NCI-H345 (cell line): ENCODE measurements around the gene FOXL2.

Source experiments
- DNase-seq: peaks from one replicate; lab custom pipeline; 2025; lab: John Stamatoyannopoulos, UW

FOXL2 gene

DNA sequence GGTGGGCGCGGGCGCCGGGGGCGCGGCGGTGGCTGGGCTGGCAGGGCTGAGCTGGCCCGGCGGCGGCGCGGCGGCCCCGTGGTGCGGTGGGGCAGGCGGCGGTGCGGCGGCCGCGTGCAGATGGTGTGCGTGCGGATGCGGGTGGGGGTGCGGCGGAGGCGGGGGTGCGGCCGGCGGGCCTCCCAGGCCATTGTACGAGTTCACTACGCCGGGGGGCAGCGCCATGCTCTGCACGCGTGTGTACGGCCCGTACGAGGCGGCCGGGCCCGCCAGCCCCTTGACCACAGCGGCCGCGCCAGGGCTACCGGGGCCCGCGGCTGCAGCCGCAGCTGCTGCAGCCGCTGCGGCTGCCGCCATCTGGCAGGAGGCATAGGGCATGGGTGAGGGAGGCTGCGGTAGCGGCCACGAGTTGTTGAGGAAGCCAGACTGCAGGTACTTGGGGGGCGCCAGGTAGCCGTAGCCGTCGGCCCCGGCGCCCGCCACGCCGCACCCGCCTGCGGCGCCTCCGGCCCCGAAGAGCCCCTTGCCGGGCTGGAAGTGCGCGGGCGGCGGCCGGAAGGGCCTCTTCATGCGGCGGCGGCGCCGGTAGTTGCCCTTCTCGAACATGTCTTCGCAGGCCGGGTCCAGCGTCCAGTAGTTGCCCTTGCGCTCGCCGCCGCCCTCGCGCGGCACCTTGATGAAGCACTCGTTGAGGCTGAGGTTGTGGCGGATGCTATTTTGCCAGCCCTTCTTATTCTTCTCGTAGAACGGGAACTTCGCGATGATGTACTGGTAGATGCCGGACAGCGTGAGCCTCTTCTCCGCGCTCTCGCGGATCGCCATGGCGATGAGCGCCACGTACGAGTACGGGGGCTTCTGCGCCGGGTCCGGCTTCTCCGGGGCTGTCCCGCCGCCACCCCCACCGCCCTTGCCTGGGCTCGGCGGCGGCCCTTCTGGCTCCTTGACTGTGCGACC is 951 bp downstream of the FOXL2 start:
- DNase-seq: peak; percentile 18

GRCh38 chr3:138944929-138945708 is 1.8 kb downstream of the FOXL2 start:
- DNase-seq: no peak

- no peak for DNase-seq
Observed at GRCh38 chr3:138944654-138944928, 2.3 kb downstream of the FOXL2 start.

- no peak for DNase-seq
Observed at GRCh38 chr3:138943724-138944653, 2.9 kb downstream of the FOXL2 start.

GRCh38 chr3:138942861-138943623 is 3.9 kb downstream of the FOXL2 start:
- DNase-seq: no peak

DNA sequence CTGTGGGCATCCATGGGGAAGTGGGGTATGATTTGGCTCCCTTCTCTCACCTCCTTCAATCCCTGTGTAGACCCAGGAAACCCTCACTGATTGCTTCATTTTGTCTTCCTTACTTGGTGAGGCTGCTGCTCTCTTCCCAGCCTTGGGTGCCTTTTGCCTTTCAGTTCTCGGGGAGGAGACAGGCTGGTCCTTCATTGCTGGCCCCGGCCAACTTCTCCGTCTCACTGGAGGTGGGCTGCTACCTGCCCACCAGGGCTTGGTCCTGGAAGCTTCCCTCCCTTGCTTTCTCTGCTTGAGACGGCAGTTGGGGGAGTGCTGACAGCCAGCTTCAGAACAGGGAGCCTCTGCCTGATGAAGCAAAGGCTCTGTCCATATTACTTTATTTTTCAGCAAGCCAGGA is 4.7 kb downstream of the FOXL2 start:
- no peak for DNase-seq

GRCh38 chr3:138941259-138941885 is 5.6 kb downstream of the FOXL2 start:
- DNase-seq: no peak

DNA sequence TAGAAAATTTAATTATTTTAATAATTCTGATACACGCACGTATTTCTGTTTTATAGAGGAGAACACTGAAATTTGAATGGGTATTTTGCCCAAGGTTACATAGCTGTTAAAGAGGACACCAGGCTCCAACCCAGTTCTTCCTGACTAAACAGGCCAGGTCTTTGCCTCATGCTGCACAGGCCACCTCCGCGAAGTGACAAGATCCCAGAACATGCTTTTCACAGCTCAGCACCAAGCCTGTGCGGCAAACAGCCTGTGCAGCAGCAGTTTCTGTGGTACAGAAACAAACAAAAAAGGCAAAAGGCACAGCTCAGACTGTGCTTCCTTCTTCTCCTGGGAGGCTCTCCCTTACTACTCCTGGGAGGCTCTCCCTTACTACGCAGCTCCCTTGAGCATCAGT is 6.5 kb downstream of the FOXL2 start:
- DNase-seq: no peak

DNA sequence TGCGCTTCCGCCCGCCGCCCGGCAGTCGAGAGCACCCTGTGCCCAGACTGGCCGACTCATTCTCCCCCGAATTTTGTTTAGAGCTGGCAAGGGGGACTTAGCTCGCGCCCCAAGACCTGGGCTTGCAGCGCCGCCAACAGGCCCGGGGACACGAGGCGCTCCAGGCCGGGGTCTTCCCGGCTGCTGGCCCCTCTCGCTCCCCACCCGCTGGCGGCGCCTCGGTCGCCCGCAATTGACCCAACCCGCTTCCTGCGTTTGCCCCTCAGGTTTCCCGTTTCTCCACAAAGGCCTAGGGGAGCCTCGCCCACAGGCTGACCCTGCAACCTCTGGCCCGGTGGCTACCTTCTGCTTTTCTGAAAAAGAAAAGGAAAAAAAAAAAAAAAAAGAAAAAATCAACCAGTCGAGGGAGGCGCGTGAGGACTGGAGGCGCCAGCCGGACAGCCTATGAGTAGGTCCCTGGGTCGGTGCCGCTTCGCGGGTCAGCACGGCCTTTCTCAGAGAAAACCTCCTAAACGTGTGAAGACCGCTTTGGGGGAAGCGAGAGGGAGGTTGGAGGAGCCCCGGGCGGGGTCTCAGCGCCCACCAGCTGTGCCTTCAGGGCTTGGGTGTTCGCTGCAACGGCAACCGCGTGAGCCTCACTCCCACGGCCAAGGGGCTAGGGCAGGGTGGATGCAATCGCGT is 7.2 kb downstream of the FOXL2 start:
- DNase-seq: no peak

- no peak for DNase-seq
Observed at GRCh38 chr3:138938877-138939560, 7.9 kb downstream of the FOXL2 start.

GRCh38 chr3:138938056-138938876 is 8.7 kb downstream of the FOXL2 start:
- no peak for DNase-seq

DNA sequence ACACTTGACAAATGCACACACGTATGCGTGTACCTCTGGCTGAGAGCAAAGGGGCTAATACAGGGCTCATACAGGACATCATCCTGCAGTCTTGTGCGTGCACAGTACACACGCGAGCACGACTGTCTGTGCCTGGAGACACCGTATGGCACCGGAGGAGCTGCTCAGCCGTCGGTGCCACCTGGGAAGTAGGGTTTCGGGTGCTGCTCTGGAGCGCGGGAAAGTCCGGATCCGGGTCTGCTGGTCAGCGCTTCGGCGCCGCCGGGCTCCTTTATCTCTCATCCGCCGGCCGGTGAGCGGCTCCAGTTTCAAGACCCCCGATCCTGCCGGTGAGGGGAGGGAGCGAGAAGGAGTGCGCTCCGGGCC is 9.3 kb downstream of the FOXL2 start:
- no peak for DNase-seq

GRCh38 chr3:138936741-138937689 is 9.9 kb downstream of the FOXL2 start:
- no peak for DNase-seq

DNA sequence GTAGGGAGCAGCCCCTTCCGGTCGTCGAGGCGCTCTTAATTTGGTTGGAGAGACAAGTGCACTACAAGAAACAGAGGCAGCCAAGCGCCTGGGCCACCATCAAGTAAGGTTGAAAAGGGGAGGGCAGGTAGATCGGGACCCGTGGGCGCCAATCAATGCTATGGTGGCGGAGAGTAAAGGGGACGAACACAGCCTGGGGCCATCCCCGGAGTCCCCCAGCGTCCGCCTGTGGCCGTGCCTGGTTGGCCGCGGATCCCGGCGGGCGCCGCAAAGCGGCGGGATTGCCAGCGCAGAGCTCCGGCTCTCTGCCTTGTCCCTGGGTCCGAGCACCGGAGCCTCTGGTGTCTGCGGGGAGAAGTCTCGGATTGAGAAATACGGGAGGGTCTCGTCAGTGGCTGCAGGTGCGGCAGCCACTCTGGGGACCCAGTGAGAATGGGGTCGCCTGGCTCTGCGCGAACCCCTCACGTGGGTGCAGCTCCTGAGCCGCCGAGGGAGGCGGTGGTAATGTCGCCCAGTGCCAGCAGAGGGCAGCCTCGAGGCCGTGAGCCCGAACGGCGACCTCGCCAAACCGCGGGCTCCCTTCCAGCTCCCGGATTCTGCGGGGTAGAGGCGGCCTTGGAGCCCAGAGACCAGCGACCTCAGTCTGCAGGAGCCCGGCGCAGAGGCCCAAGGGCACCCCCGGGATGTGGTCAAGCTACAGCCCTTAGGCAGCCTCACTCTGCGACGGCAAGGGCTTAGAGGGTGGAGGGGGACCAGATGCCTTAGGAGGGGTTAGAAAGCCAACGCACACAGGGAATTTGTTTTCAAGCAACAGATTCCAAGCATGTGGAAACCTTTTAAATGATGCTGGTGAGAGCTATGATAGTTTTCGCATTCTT is 10.8 kb downstream of the FOXL2 start:
- DNase-seq: peak; percentile 34

DNA sequence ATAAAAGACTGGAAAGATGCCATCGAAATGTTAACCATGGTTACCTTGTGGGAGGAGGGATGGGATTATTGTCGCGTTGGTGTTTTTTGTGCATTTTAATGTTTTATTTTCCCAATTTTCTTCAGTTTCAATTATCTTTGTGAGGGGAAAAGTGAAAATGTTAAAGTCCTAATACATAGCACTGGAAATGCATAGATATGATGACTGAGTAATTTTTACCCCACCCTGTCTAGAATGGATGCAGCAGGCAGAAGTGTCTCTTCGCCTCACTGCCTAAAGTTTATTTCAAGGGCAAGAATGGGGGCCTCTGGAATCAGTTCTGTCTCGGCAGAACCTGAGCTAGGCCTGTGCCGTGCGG is 11.5 kb downstream of the FOXL2 start:
- no peak for DNase-seq

DNA sequence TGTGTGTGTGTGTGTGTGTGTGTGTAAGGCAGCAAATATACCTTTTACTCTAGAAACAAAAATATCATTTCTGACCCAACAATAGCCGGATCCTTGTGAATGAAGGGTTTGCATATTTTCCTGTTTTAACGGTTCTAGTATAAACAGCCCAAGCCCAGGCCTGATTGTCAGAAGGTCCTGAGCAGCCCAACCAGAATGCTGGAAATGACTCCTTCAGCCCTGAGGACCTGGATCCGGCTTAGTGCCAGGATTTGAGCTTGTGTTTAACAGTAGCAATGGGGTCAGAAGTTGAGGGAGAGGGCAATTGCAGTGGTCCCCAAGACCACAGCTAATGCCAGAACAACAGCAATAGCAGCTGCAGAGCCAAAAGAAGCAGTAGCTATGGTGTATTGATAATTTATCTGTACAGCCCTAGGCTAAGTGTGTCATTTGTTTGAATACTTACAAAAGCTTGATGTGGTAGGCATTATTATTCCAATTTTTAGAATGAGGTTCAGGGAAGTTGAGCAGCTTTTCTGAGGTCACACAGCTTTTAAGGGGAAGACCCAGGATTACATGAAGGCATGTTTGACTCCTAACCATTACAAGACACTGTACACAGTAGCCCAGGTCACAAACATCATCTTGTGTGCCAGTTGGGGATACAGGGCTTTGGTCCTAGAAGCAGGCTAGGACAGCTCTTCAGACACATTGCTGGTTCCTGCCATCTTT is 12.8 kb downstream of the FOXL2 start:
- DNase-seq: no peak
